H1 (cell line): ENCODE measurements around the gene CRKL. TPM values are rescaled to one million over a fixed set of nuclear protein-coding genes. Genes with fewer than 3 reads are reported as not detected.

ENCODE experiments used
- CTBP2 ChIP-seq: IDR thresholded peaks from 2 replicates; pipeline ENCODE4 v1.7.0; 2011; ENCODE audit warnings: borderline replicate concordance, mild to moderate bottlenecking, moderate library complexity, mixed read lengths, low read length; ENCODE audit not compliant: insufficient read depth, insufficient read length
- TAF7 ChIP-seq: optimal IDR thresholded peaks from 2 replicates; pipeline ENCODE3; 2011; ENCODE audit warnings: low read depth, mild to moderate bottlenecking, inconsistent platforms, low read length, moderate library complexity, borderline replicate concordance
- polyA plus RNA-seq, 7 experiments: library from polyadenylated mRNA; depleted of rRNA in 3 of 7; stranded (reverse) in 5 of 7; unstranded in 2 of 7; fragments of >200 nt in 5 of 7; fragments of 200-250 nt in 2 of 7; gene quantifications; 1 replicate in 5 of 7; 2 replicates in 1 of 7; 4 replicates in 1 of 7; pipeline versions ENCODE4 v1.2.1 to v1.2.3, GENCODE V29; 2011 to 2013; ENCODE audit warnings: missing spikeins in 2 of 7, mixed read lengths in 2 of 7
- total RNA-seq: library from RNA; stranded (reverse); fragmentation: NEBNext Ultra II Directional; extraction: Animal tissue kit (Norgen Biotek cat#: 25700); gene quantifications from 2 replicates; pipeline ENCODE4 v1.2.1, GENCODE V29; 2021

CRKL gene
- total and polyA plus RNA-seq, 2 of the 8 experiments (the other 6 are each of a cell fraction or from before 2014, with no cell fraction given) = 34.5 to 94.5 TPM

DNA sequence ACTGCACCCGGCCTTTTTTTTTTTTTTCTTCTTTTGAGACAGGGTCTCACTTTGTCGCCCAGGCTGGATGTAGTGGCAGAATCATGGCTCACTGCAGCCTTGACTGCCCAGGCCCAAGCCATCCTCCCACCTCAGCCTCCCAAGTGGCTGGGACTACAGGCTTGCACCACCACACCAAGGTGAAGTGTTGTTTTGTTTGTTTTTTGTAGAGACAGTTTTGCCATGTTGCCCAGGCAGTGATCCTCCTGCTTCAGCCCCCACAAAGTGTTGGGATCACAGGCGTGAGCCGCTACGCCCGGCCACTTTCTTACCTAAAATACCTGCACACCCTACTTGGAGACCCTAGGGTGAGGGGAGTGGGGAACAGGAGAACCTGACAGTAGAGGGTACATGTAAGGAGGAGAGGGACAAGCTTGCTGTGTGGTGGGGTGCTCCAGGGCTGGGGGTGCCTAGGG is 45.3 kb downstream of the CRKL start (continued):
- TF ChIP-seq TAF7 (no peak), CTBP2 (no peak)
